Measurements from ENCODE around the gene HERC3.

- TF ChIP-seq CTCF (IDR thresholded peaks at IDR 0.05): no peak
- TF ChIP-seq POLR2A (IDR thresholded peaks at IDR 0.05): no peak
These were observed 14.6 kb downstream of the HERC3 start for GRCh38 chr4:88606832-88607231.

Measured in gastroesophageal sphincter (tissue), 3 donors.